Measurements from ENCODE around the gene GEMIN5. TPM values are rescaled to one million over a fixed set of nuclear protein-coding genes. Genes with fewer than 3 reads are reported as not detected.

The GEMIN5 gene
- total and polyA plus RNA-seq, 2 of the 13 experiments (the other 11 are each of a cell fraction or from before 2014, with no cell fraction given): 6.6 to 28.6 TPM

GRCh38 chr5:154860123-154860522, 77.9 kb downstream of the GEMIN5 start (continued):
- no peak for TF ChIP-seq ZNF784 (CRISPR knock-in tag; IDR thresholded peaks at IDR 0.05; ENCODE audit: borderline replicate concordance)
- TF ChIP-seq ZC3H4 (CRISPR knock-in tag; IDR thresholded peaks at IDR 0.05; ENCODE audit: borderline replicate concordance): no peak
- TF ChIP-seq ZNF441 (CRISPR knock-in tag; IDR thresholded peaks at IDR 0.05; ENCODE audit: borderline replicate concordance): no peak
- TF ChIP-seq BCLAF1 (IDR thresholded peaks at IDR 0.05): no peak
- TF ChIP-seq RBM39 (IDR thresholded peaks at IDR 0.05; ENCODE audit: low read depth, low read length, poor library complexity, severe bottlenecking): no peak
- TF ChIP-seq ZNF597 (CRISPR knock-in tag; IDR thresholded peaks at IDR 0.05): no peak
- TF ChIP-seq SATB2 (CRISPR knock-in tag; IDR thresholded peaks at IDR 0.05): no peak
- TF ChIP-seq MLXIP (CRISPR knock-in tag; IDR thresholded peaks at IDR 0.05; ENCODE audit: borderline replicate concordance): no peak
- no peak for TF ChIP-seq ZMAT3 (CRISPR knock-in tag; conservative IDR thresholded peaks at IDR 0.05)
- TF ChIP-seq ZNF740 (CRISPR knock-in tag; IDR thresholded peaks at IDR 0.05): no peak
- no peak for TF ChIP-seq NCOA5 (CRISPR knock-in tag; IDR thresholded peaks at IDR 0.05)
- TF ChIP-seq JUND (CRISPR knock-in tag; IDR thresholded peaks at IDR 0.05): no peak
- TF ChIP-seq ZNF329 (CRISPR knock-in tag; IDR thresholded peaks at IDR 0.05; ENCODE audit: low read depth): no peak
- peak; percentile 15; the same call in 1 of the 2 replicates for TF ChIP-seq SOX5 (CRISPR knock-in tag; IDR thresholded peaks at IDR 0.05; ENCODE audit: borderline replicate concordance)
- TF ChIP-seq MAF1 (CRISPR knock-in tag; IDR thresholded peaks at IDR 0.05; ENCODE audit: borderline replicate concordance): no peak
- TF ChIP-seq SP1 (IDR thresholded peaks at IDR 0.05): no peak
- TF ChIP-seq SP1 (CRISPR knock-in tag; IDR thresholded peaks at IDR 0.05): no peak
- TF ChIP-seq PHF20 (CRISPR knock-in tag; IDR thresholded peaks at IDR 0.05): no peak; the same call in 1 of the 2 replicates
- no peak for TF ChIP-seq ZNF713 (CRISPR knock-in tag; IDR thresholded peaks at IDR 0.05)
- no peak for TF ChIP-seq DNMT3B (CRISPR knock-in tag; conservative IDR thresholded peaks at IDR 0.05)
- no peak for TF ChIP-seq MLLT10 (CRISPR knock-in tag; IDR thresholded peaks at IDR 0.05)
- TF ChIP-seq ZNF607 (CRISPR knock-in tag; IDR thresholded peaks at IDR 0.05; ENCODE audit: borderline replicate concordance): 0 out of 2 replicates have a peak, but pooled peaks have one; percentile 45
- TF ChIP-seq ZNF746 (CRISPR knock-in tag; IDR thresholded peaks at IDR 0.05): no peak
- TF ChIP-seq MIXL1 (CRISPR knock-in tag; IDR thresholded peaks at IDR 0.05): 0 out of 2 replicates have a peak, but pooled peaks have one; percentile 55
- no peak for TF ChIP-seq ZEB1 (IDR thresholded peaks at IDR 0.05; ENCODE audit: insufficient replicate concordance, low read depth)

Data from HepG2 (cell line).